A549 (cell line): ENCODE results near the gene MFAP2.

Experiments
- CEBPB ChIP-seq, 2 experiments: fragments of >200 bp in 1 of 2; sonication (Bioruptor Twin) in 1 of 2; formaldehyde crosslinking in 1 of 2; IDR thresholded peaks; 2 replicates each; pipeline ENCODE4 v1.6.1; 2012 to 2016
- CTCF ChIP-seq: fragments of >200 bp; sonication (Bioruptor Twin); formaldehyde crosslinking; IDR thresholded peaks from 3 replicates; pipeline ENCODE4 v1.5.1; 2016
- EP300 ChIP-seq, 2 experiments: fragments of >200 bp; sonication (Bioruptor Twin); formaldehyde crosslinking; IDR thresholded peaks; 2 replicates in 1 of 2; 3 replicates in 1 of 2; pipeline ENCODE4 v1.6.1; 2016 to 2017
- FOSL2 ChIP-seq, 2 experiments: fragments of 450-650 bp in 1 of 2; fragments of >200 bp in 1 of 2; sonication (Bioruptor Twin) in 1 of 2; formaldehyde crosslinking; IDR thresholded peaks; 2 replicates each; pipeline versions ENCODE4 v1.5.0 to v1.6.1; 2016 to 2020; ENCODE audit warnings: mild to moderate bottlenecking in 1 of 2, moderate library complexity in 1 of 2
- POLR2A ChIP-seq: IDR thresholded peaks from 2 replicates; pipeline ENCODE4 v1.6.1; 2012; ENCODE audit warnings: mild to moderate bottlenecking, low read length
- POLR2AphosphoS2 ChIP-seq: conservative IDR thresholded peaks from 2 replicates; pipeline ENCODE4 v1.6.1; 2012; ENCODE audit warnings: low read length, improper control_type of control experiment, inconsistent platforms

GRCh38 chr1:16980473-16981268 lies at the start of gene MFAP2:
- TF ChIP-seq POLR2A, result no peak
- no peak for TF ChIP-seq CTCF
- no peak for TF ChIP-seq FOSL2 (IDR thresholded peaks at IDR 0.05)
- no peak for TF ChIP-seq FOSL2 (CRISPR knock-in tag; IDR thresholded peaks at IDR 0.05)
- TF ChIP-seq EP300 (IDR thresholded peaks at IDR 0.05), result no peak
- no peak for TF ChIP-seq CEBPB (IDR thresholded peaks at IDR 0.05)
- TF ChIP-seq POLR2AphosphoS2, result no peak
